GM12864 (cell line): Measurements from ENCODE around the gene ZCCHC14.
A peak's percentile ranks its signal among the peaks of the same experiment; 100 is the strongest.

ENCODE experiments used
- DNase-seq: peaks from one replicate; pipeline ENCODE4 v3.0.0-alpha.2; 2011; ENCODE audit warnings: low read depth
- H3K4me3 ChIP-seq: 2 replicates; pipeline ENCODE4 v1.5.1; 2011; ENCODE audit warnings: mild to moderate bottlenecking, low read depth, low read length, control low read depth
- CTCF ChIP-seq: IDR thresholded peaks from 2 replicates; pipeline ENCODE4 v1.5.1; 2011; ENCODE audit warnings: low read depth, mild to moderate bottlenecking, moderate library complexity, low read length, control low read depth, inconsistent platforms; ENCODE audit errors: missing control alignments

The ZCCHC14 gene

GRCh38 chr16:87407511-87408112, 85.2 kb downstream of the ZCCHC14 start:
- DNase-seq, result peak; percentile 74
- no peak overlapping the region for H3K4me3 ChIP-seq
- TF ChIP-seq CTCF, result no peak

DNA sequence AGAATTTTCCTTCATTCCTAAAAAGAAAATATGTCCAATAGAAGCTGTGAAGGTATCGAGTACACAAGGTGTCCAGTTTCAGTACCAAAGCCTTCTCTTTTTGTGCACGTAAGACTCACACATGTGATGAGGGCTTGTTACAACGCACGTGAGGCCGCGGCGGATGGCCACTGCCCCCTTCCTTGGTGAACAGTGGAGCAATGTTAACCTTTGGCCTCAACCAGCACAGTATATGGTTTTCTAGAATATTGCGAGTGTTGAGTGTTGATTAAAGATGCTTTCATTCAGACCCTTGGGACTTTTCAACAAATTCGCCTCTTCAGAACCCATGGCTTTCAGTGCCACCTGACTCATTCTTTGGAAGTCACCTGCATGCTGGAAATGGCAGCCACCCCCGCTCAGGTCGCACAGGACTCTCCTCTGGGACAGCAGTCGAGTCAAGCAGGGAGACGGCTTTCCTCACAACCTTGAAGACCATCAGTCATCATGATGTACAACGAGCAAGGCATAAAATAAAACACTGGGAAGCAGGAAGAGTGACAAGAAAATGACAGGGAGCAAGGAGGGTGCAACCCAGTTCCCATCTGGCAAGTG, 86.2 kb downstream of the ZCCHC14 start:
- no peak for TF ChIP-seq CTCF
- no peak for DNase-seq
- H3K4me3 ChIP-seq, result no peak overlapping the region

- H3K4me3 ChIP-seq, result no peak overlapping the region
- TF ChIP-seq CTCF, result no peak
- no peak for DNase-seq
Observed at GRCh38 chr16:87404764-87405625, 87.8 kb downstream of the ZCCHC14 start.

DNA sequence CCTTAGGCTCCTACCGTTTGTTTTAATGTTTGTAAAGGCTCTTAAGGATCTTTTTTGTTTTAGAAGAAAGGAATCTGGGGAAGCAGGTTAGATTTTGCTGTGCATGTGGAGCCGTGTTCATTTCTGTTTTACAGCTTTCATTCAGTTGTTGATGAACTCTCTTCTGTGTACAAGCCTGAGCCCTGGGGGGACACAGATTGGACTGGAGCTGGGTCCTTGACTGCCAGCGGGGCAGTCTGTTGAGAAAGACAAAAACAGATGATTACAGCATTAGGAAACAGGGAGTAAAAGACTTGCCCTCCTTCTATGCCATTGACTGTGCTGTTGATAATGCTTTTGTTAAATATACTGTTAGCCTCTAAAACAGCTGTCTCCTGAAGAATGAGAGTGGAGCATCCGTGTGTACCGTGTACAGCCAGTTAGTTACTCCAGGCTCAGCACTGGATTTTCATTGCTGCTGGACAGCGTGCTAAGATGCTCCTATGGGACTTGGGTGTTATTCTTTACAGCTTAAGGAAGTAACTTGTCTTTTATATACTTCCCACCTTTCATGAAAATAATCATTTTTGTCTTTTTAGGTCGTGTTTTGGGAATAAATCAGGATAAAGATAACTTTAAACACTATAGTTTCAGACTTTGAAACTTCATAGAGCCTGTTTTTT, 97.5 kb downstream of the ZCCHC14 start:
- H3K4me3 ChIP-seq, result no peak overlapping the region
- no peak for TF ChIP-seq CTCF
- DNase-seq, result no peak

- no peak for TF ChIP-seq CTCF
- no peak overlapping the region; the same call in 1 of the 2 replicates for H3K4me3 ChIP-seq
Observed at GRCh38 chr16:87393680-87394055, 99.2 kb downstream of the ZCCHC14 start.

DNA sequence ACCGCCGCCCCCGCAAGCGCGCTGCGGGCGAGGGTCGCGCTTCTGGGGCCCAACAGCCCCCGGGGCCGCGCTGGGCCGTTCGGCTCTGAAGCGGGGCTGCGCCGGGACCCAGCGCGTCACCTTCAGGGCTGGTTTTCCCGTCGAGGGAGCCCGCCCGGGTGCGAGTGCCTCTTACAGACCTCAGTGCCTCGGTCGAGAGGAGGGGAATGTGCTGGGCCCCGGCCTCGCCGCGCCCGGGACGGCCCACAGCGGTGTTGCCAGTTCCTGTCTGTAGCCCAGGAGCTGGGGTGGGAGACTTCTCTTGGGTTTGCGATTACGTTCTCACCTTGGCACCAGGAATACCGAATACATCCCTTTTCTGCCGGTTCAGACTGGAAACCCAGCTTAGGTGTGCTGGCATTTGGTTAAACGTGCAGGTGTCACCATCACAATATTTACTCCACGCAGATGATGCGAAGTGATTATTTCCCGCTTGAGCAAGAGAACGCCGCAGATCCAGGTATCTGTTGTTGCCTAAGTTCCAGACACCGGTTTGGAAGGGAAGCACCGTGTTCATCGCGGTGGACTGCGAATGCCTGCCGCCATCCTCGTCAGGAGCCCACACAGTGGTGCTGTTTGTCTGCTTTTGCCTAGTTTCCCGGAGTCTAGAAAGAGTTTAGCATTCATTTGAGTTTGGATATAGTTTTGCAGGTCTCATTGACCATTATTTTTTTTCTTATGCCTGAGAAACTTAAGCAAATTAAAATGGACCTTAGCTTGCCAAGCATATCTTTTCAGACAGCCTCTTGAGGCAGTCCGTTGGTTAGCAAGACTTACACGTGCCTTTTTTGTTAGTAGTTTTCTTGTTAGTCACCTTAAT, 99.8 kb downstream of the ZCCHC14 start:
- TF ChIP-seq CTCF, result peak; percentile 30
- DNase-seq, result no peak
- peak overlapping the region; percentile 59 for H3K4me3 ChIP-seq

More at GRCh38 chr16:87393680-87394055, 99.2 kb downstream of the ZCCHC14 start:
- no peak for DNase-seq
